Inflammatory macrophage (primary cell): ENCODE results near the gene TUBB2B.
"Not testable (repeated sequence)": the region's sequence is repeated elsewhere in the genome, so short reads cannot be mapped to it uniquely, and the experiment has no call there.

Experiments
- DNase-seq, 2 donors: peaks; one replicate each; pipeline ENCODE4 v3.0.0-alpha.2; 2020 to 2022

Gene TUBB2B

DNA sequence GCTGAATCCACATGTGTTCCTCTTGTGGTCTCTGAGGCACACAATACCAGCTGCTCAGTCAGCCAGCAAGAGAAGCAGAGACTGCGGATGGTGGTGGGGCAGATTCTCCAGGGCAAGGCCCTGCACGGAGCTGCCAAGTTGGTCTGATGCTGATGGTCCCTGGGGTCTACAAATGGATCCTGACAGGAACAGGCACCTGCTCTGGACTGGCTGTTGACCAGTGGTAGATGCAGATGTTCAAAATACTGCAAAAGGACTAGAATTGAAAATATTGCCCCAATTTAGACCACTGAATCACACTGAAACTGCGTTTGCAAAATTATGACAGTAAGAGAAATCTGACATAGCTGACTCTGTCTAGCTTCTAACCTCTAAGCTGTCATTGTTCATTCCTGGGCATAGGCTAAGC, 40.5 kb downstream of the TUBB2B start:
- DNase-seq = no peak

DNA sequence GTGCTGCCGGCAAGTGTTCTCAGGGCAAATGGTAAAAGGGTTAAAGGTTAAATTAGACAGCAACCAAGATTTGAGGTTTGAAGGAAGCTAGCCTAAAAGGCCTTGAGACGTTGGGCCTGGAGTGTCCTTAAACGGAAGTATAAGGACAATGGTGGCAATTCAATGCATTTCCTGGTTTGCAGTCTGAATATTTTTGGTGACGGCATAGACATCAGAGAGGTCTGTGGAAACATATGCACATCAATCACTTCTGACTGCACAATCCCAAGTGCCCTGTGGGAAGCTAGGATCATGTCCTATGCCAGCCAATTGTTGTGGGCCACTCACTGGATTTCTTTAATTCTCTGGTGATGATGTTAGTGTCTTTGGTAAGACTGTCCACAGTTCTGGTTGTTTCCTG, 44.4 kb downstream of the TUBB2B start:
- DNase-seq = no peak

DNA sequence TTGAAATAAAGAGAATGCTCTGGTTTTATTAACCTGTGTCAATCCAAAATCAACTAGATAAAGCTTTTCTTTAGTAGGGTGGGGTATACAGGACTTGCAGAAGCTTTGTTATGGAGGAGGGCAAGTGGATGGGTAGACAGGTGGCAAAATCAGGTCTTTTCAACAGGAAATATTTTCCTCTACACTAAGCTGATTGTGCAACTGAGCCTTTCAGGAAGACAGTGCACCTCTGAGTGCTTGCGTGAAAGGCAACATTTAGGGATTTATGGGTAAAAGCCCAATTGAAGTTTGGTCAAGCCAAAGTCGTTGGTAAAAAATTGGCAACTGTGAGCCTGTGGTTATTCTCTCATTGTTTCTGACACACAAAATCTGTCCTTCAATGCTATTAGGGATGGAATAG, 46.3 kb downstream of the TUBB2B start:
- no peak for DNase-seq

DNA sequence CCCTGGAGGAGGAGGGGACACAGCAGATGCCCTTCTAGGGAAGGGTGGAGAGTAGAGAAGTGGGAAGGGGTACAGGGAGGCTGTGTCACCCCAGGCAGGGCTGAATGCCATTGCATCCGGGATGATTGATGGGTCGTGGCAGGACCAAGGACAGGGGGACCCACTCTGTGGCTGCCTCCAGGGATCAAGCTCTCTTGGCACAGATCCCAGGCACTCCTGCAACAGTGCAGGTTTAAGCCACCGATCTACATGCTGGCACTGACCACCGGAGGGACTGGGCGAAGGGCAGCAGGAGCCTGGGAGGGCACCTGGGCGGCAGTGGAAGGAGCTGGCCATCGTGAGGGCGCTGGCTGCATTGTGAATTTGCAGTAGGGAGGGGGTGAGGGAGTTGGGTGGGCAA, 47.5 kb downstream of the TUBB2B start:
- DNase-seq = not testable (repeated sequence)

DNA sequence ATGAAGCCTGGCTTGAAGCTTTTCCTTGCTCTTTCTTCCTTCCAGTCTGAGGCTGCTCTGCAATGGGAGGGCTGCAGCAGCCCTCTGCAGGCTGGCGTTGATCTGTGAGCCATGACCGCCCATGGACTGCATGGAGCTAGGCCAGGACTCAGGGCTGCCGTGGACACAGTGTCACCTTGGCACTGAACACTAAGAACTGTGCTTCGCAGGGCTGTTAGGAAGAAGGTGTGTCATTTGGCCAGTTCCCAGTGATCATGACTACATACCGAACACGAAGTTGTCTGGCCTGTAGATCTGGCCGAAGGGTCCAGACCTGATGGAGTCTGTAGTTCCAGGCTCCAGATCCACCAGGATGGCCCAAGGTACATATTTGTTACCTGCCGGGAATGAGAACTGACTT, 48.8 kb downstream of the TUBB2B start:
- not testable (repeated sequence) for DNase-seq

DNA sequence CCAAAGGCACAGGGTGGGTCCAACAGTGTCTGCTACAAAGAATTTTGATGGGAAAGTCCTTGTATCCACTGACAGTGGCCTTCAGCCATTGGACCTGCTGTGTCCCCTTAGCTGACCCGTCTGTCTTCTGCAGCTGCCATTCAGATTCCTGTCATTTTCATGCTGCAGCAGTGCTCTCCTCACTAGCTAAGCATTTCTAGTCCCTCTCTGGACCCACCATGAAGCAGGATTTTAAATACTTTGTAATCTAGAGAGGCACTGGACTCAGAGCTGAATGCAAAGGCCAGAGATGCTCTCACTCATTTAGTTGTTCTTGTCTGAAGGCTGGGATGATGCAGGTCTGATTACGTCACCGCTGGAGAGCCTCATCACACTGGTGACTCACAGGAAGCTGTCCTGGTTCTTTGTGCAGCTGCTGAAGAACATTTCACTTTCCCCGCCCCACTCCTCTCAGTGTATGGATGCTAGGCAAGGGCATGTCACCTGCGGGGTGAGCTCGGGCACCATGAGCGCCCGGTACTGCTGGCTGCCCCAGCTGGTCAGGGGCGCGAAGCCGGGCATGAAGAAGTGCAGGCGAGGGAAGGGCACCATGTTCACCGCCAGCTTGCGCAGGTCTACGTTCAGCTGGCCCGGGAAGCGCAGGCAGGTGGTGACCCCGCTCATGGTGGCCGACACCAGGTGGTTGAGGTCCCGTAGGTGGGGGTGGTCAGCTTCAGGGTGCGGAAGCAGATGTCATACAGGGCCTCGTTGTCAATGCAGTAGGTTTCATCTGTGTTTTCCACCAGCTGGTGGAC, 50.7 kb downstream of the TUBB2B start:
- DNase-seq = peak; percentile 62 to 78

DNA sequence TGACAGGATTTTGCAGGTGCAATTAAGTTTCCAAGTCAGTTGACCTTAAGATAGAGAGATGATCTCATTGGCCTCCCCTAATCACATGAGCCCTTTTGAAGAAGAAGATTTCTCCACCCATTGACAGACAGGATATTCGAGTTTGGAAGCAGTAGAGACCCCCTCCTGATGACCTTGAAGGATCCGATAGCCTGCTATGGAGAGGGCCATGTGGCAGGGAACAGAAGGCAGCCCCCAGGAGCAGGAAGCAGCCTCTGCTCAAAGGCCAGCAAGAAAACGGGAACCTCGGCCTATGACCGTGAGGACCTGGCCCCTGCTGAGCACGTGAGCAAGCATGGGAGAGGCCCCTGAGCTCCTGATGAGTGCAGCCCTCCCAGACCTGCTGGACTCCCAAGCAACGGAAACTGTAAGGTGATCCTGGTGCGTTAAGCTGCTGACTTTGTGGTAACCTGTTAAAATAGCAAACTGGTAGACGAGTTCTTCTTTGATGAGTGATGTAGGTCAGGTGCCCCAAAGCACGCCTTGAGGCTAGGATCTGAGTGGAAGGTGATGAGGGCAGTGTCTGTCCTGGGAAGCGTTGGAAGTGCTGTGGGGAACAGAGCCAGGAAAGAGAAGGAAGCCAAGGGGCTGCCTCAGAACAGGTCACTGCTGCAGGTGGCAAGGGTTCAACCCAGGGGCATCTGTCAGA, 51.6 kb downstream of the TUBB2B start:
- peak in 1 of 2 donors; percentile 24 for DNase-seq
